Ovary (tissue), 3 donors: Measurements from ENCODE around the gene THEM4.

ENCODE experiments used
- POLR2A ChIP-seq: fragments of 450-650 bp; IDR thresholded peaks from one replicate; pipeline ENCODE4 v1.6.1; 2017; ENCODE audit warnings: antibody characterized with exemption, mild to moderate bottlenecking, moderate library complexity
- TF ChIP-seq, protein P1 (sequence below), 3 donors: fragments of 450-650 bp in 2 of 3; fragments of 200-600 bp in 1 of 3; IDR thresholded peaks; one replicate each; pipeline versions ENCODE4 v1.5.1 to v1.8.0; 2016 to 2022; ENCODE audit warnings: antibody characterized with exemption in 3 of 3, mild to moderate bottlenecking in 1 of 3
- donor health status: DM: no; HTN: no; CAD: no.

DNA sequence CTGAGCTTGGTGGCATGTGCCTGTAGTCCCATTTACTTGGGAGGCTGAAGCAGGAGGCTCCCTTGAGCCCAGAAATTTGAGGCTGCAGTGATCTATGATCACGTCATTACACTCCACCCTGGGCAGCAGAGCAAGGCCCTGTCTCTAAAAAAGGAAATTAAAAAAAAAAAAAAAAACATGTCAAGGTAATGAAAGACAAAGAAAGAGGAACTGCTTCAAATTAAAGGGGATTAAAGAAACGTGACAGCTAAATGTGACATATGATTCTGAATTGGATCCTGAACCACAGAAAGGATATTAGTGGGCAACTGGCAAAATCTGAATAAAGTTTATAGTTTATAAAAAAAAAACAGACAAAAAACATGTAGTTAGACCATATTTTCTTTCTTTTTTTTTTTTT is 65.9 kb downstream of the THEM4 start:
- TF ChIP-seq, protein P1, sequence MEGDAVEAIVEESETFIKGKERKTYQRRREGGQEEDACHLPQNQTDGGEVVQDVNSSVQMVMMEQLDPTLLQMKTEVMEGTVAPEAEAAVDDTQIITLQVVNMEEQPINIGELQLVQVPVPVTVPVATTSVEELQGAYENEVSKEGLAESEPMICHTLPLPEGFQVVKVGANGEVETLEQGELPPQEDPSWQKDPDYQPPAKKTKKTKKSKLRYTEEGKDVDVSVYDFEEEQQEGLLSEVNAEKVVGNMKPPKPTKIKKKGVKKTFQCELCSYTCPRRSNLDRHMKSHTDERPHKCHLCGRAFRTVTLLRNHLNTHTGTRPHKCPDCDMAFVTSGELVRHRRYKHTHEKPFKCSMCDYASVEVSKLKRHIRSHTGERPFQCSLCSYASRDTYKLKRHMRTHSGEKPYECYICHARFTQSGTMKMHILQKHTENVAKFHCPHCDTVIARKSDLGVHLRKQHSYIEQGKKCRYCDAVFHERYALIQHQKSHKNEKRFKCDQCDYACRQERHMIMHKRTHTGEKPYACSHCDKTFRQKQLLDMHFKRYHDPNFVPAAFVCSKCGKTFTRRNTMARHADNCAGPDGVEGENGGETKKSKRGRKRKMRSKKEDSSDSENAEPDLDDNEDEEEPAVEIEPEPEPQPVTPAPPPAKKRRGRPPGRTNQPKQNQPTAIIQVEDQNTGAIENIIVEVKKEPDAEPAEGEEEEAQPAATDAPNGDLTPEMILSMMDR (IDR thresholded peaks at IDR 0.05) = no peak
- TF ChIP-seq POLR2A = no peak
